HG03378 (cell line): ENCODE results near the gene NXT1.
"Not testable (repeated sequence)": the region's sequence is repeated elsewhere in the genome, so short reads cannot be mapped to it uniquely, and the experiment has no call there.

Experiments used
- ATAC-seq: cut with Tn5 transposase; IDR thresholded peaks from one replicate; pipeline ENCODE4 v1.9.1; 2021; ENCODE audit warnings: mild to moderate bottlenecking, moderate library complexity; ENCODE audit not compliant: unreplicated experiment

NXT1 gene

DNA sequence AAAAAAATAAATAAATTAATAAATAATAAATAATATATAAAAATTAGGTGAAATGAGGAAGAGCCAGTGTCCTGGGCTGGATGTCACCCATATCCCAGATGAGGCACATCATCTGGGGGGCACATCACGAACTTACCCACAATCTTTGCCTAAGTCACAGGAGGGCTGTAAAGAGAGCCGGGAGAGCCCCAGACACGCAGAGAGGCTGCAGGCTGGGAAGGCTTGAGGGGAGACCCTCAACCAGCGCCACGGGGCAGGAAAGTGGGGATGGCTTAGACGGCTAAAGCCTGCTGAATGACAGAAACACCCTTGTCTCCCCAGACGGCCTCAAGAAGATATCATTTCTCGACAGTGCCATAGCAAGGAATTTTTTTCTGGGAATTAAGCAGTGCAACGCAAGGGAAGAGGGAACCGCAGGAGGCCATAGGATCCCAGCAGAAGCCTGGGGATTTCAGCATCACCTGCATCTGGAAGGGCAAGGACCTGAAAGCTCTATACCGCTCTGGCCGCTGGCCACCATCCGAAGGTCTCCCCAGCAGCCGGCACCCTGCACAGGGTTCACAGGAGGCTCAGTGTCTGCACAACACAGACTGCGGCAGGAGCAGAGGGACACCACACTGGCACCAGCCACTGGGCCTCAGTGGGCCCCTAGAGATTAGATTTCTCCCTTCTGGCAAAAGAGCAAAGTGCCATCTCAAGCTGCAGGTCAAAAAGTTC, 22.8 kb upstream of the NXT1 start:
- no peak for ATAC-seq

GRCh38 chr20:23331450-23332350, 18.9 kb upstream of the NXT1 start:
- no peak for ATAC-seq

- no peak for ATAC-seq
Observed at GRCh38 chr20:23332467-23332866, 18.1 kb upstream of the NXT1 start.

- no peak for ATAC-seq
Observed at GRCh38 chr20:23334111-23334510, 16.5 kb upstream of the NXT1 start.

GRCh38 chr20:23335521-23335920, 15.1 kb upstream of the NXT1 start:
- no peak for ATAC-seq

DNA sequence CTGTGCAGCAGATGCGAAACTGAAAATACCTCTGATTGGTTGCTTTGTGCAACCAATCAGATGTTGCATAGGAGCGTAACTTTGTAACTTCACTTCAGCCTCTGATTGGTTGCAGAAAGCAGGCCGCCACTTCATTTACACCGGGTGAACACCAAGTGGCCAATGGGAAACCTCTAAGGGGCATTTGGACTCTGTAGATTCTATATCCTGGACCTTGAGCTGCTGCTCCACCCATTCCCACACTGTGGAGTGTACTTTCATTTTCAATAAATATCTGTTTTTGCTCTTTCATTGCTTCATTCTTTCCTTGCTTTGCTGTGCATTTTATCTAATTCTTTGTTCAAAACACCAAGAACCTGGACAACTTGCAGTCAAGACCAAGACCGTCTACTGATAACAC, 14.1 kb upstream of the NXT1 start:
- no peak for ATAC-seq

- no peak for ATAC-seq
Observed at GRCh38 chr20:23337312-23337711, 13.3 kb upstream of the NXT1 start.

GRCh38 chr20:23339986-23340385, 10.6 kb upstream of the NXT1 start:
- ATAC-seq = no peak

DNA sequence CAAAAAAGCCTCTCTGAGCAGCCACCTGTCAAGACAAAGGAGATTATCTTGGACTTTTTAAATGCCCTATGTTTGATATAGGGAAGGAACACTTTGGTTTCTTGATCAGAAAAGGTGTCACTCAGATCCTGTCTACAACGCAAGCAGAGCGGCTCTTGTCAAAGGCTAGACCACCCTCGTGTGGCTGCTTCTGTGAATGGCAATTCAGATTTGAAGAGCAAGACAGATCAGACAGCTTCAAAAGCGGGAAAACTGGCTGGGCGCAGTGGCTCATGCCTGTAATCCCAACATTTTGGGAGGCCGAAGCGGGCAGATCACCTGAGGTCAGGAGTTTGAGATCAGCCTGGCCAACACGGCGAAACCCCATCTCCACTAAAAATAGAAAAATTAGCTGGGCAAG, 10.1 kb upstream of the NXT1 start:
- no peak for ATAC-seq

DNA sequence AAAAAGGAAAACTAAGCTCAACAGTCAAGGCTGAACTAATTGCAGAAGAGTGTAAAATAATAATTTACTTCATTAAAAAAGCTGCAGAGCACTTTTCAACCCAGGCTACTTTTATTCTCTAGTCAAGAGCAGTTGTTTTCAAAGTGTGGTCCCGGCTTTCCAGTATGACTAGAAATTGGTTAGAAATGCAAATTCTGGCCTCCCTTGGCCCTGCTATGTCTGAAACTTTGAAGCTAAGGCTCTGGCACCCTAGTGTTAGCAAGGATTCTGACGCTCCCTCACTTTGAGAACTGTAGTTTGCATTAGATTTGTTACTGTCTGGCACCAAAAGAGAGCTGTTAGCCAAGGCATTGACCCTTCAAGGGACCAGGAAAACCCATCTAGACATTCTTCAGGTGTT, 9.5 kb upstream of the NXT1 start:
- no peak for ATAC-seq

DNA sequence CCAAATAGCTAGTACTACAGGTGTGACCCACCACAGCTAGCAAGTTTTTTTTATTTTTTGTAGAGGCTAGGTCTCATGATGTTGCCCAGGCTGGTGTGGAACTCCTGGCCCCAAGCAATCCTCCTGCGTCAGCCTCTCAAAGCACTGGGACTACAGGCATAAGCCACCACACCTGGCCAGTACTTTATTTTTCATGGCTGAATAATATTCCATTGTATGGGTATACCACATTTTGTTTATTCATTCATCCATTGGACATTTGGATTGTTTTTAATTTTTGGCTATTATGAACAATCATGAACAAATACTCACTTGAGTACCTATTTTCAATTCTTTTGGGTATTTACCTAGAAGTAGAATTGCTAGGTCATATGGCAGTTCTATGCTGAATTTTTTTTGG, 7.0 kb upstream of the NXT1 start:
- ATAC-seq = no peak

DNA sequence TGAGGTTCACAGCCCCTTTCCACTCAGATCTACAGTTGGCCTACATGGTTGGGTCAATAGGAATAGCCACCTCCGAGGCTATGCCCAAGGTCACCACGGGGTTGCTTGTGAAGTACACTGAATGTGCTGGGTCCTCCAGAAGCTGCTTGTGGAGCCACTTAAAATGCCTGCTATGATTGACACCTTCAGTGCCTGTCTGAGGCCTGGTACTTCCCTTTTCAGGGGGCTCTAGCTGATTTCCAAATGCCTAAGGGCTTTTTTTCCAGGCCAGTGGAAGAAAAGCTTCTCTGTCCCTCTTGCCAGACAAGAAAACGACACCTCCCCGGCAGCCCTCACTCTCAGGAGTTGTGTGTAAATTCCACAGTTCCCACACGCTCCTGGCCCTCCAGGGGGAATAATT, 6.3 kb upstream of the NXT1 start:
- ATAC-seq = no peak

GRCh38 chr20:23346002-23346401, 4.6 kb upstream of the NXT1 start:
- ATAC-seq = no peak

GRCh38 chr20:23347791-23348190, 2.8 kb upstream of the NXT1 start:
- ATAC-seq = no peak

DNA sequence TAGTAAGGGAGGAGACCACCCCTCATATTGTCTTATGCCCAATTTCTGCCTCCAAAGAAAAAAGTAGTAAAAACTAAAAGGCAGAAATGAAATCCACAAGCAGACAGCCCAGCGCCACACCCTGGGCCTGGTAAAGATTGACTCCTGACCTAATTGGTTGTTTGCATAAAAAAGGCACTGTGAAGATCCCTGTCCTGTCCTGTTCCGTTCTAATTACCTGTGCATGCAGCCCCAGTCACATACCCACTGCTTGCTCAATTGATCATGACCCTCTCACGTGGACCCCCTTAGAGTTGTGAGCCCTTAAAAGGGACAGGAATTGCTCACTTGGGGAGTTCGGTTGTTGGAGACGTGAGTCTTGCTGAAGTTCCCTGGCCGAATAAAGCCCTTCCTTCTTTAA, 2.1 kb upstream of the NXT1 start:
- not testable (repeated sequence) for ATAC-seq

DNA sequence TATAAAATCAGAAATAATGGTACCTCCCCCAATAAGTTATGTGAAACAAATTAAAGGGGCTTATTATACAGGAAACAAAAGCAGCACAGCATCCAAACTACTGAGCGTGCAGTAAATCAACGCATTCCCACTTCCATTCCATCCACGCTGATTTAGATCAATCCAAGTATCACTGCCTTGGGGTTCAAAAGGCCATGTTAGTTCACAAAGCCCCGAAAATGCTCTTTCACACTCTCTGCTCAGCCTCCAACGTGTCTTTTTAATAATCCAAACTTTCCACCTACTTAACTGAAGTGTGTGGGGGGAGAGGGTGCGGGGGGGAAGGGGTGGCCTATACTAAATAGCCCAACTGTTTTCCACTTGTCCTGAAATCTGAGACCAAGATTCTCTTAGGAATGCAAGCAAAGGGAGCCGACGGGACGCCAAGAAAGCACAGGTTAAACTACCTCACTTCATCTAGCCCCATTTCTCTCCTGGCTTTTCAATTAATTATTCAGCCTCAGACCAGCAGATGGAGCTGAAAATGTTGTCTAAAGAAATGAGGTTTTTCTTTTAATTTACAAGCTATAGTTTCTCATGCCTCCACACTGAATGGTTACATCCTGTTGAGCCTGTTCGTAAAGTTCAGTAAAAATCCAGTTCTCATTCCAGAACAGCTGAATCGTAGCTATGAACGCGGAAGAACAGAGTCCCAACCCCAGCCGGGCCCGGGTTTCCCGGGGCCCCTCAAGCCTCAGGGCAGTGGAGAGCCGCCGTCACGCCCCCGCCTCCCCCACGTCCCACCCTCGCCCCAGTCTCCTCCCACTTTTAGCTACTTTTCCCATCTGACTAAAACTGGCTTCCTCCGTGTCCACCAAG, 1.0 kb upstream of the NXT1 start:
- peak; percentile 16 for ATAC-seq

GRCh38 chr20:23350904-23351838, 580 bp downstream of the NXT1 start:
- peak; percentile 20 for ATAC-seq

DNA sequence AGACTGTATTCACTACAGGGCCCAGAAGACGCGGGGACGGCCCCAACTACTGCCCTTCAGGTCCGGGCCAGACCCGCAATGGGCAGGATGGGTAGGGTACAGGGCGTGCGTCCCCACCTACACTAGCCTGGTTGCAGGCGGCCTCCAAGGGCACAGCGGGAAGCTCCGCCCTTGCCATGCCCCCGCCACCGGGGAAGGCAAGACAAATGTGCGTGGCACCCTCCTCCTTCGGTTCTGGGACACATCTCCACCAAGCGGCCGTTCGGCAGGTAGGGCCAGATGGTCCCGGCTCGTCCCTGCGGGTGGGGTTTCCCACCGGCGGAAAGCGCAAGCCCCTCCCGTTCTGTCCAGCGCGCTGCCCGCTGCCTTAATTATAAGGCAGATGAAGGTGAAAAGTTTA, 5.6 kb downstream of the NXT1 start:
- ATAC-seq = no peak

DNA sequence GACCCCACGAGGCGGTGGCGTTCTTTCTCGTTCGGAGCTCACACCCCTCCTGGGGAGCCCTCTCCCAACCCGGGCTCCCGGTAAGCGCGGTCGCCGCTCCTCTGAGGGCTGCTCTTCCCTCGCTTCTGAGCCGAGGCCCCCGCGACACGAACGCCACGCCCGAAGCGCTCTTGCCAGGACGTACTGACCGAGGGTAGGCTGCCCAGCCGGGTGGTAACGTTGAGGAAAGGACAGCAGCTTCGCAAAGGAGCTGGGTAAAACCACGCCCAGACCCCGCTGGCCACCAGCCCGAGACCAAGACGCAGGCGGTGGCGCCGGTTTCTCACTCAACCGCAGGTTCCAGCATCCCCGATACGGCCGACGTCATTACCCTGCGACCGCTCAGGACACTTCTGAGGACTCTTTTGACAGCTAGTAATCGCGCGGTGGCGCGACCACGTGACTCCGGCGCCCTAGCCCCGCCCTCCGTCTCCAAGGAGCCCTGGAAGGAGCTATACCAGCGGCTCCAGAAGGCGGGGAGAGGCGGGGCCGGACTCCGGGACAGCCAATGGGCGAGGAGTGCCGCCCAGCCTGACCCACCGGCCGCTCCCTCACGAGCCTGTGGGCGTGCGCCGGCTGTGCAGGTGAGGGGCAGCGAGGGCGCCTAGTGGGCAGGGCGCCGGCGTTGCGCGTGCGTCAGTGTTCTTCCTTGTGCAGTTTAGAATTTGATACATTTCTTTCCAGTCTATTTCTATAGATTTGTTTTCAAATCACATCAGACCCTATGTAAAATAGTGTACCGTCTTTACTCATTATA, 7.4 kb downstream of the NXT1 start:
- peak; percentile 54 for ATAC-seq

DNA sequence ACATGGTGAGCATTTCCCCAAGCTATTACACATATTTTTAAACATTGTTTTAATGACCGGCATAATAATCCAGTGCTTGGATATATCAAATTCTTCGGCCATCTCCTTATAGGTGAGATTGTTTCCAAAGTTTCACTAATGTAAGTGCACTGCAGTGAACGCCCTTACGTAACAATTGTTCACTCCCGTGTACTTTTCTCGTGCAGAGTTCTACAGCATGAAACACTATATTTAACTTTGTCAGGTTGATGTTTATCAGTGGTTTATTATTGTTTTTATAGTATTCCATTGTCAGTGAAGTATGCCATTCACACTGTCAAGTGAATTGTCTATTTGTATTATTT, 7.9 kb downstream of the NXT1 start:
- no peak for ATAC-seq
